ENCODE data around the gene OLA1.

GRCh38 chr2:174040417-174040701 lies 208.0 kb downstream of the OLA1 start:
- TF ChIP-seq ZNF274 (IDR thresholded peaks at IDR 0.05; ENCODE audit: low read depth, low read length): no peak
- no peak for TF ChIP-seq YY1 (IDR thresholded peaks at IDR 0.05; ENCODE audit: insufficient read depth, insufficient read length)
